BLaER1 treated with 17β-estradiol and CSF1 and Interleukin-3, amounts not matched to agents 10 nM and 100 nM (cell line): Measurements from ENCODE around the gene FNTB.

Experiments used
- H3K27ac ChIP-seq, 11 experiments: shearing (Covaris generic); formaldehyde crosslinking; 2 replicates each; pipeline ENCODE4 v1.8.1; 2022
- H3K27me3 ChIP-seq, 11 experiments: shearing (Covaris generic); formaldehyde crosslinking; 2 replicates each; pipeline ENCODE4 v1.8.1; 2022
- H3K36me3 ChIP-seq, 11 experiments: shearing (Covaris generic); formaldehyde crosslinking; 2 replicates each; pipeline ENCODE4 v1.8.1; 2022
- H3K4me1 ChIP-seq, 10 experiments: shearing (Covaris generic); formaldehyde crosslinking; 2 replicates each; pipeline ENCODE4 v1.8.1; 2022
- H3K4me2 ChIP-seq, 11 experiments: shearing (Covaris generic); formaldehyde crosslinking; 2 replicates each; pipeline ENCODE4 v1.8.1; 2022
- H3K4me3 ChIP-seq, 10 experiments: shearing (Covaris generic); formaldehyde crosslinking; 2 replicates each; pipeline ENCODE4 v1.8.1; 2022
- H3K9ac ChIP-seq, 11 experiments: shearing (Covaris generic); formaldehyde crosslinking; 2 replicates each; pipeline ENCODE4 v1.8.1; 2022
- H3K9me3 ChIP-seq, 11 experiments: shearing (Covaris generic); formaldehyde crosslinking; replicated peaks in 1 of 11; 2 replicates each; pipeline ENCODE4 v1.8.1; 2022
- H4K20me1 ChIP-seq, 11 experiments: shearing (Covaris generic); formaldehyde crosslinking; 2 replicates each; pipeline ENCODE4 v1.8.1; 2022
- Cebpa-rat ChIP-seq, 11 experiments: shearing (Covaris generic); IDR thresholded peaks; 2 replicates each; pipeline ENCODE4 v1.8.1; 2022

The FNTB gene

DNA sequence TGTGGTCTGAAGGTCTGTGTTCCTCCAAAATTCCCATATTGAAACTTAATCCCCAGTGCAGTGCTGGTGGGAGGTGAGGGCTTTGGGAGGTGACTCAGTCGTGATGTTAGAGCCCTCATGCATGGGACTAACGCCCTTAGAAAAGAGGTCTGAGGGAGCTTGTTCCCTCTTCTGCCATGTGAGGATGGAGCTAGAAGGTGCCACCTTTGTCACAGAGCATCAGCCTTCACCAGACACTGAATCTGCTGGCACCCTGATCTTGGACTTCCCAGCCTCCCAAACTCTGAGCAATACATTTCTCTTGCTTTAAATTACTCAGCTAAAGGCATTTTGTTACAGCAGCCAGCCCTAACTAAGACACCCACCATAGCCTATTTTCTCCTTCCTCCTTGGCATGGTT, 28.5 kb upstream of the FNTB start:
- no peak for TF ChIP-seq Cebpa-rat (IDR thresholded peaks at IDR 0.05)
- Histone ChIP-seq H3K27ac (no peak overlapping the region), H3K36me3 (peaks cover 0 to 40% (median 16%) of the 10 kb centered on the region in 11 experiments; a peak in 11 of 22 replicates)

DNA sequence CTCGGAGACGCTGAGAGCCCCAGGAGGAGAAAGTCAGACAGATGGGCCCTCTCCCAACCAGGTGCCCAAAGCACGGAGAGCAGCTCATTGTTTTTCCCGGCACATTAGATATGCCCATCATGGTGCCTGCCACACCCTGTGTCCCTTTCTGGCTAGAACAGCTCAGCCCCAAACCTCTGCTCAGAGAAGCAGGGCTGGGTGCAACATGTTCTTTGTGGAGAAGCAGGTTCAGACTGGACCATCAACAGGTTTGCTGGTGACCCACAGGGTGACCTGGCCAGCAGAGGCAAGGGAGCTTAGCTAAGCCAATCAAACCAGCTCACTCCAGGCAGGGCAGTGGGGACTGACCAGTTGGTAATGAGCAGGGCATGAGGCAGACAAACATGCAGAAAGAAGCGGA, 28.0 kb upstream of the FNTB start:
- no peak overlapping the region for H3K4me2 ChIP-seq
- no peak for TF ChIP-seq Cebpa-rat (IDR thresholded peaks at IDR 0.05)
- no peak overlapping the region for H3K27ac ChIP-seq
- no peaks in the 10 kb centered on the region for H3K27me3 ChIP-seq
- H3K36me3 ChIP-seq = peaks cover 0 to 40% (median 16%) of the 10 kb centered on the region in 11 experiments; a peak in 12 of 22 replicates
- peaks cover 6 to 44% (median 25%) of the 10 kb centered on the region in 10 experiments; a peak in 19 of 20 replicates for H3K4me1 ChIP-seq
- peaks cover 0 to 22% (median 6%) of the 10 kb centered on the region in 11 experiments; a peak in 6 of 22 replicates for H4K20me1 ChIP-seq
- H3K4me3 ChIP-seq = no peak overlapping the region
- no peaks in the 10 kb centered on the region for H3K9me3 ChIP-seq
- H3K9ac ChIP-seq = no peak overlapping the region

More for the DNA sequence above, 28.5 kb upstream of the FNTB start:
- Histone ChIP-seq H3K4me1 (peaks cover 2 to 44% (median 25%) of the 10 kb centered on the region in 10 experiments; a peak in 19 of 20 replicates), H3K27me3 (no peaks in the 10 kb centered on the region), H4K20me1 (peaks cover 0 to 22% (median 7%) of the 10 kb centered on the region in 11 experiments; a peak in 7 of 22 replicates), H3K9ac (no peak overlapping the region), H3K4me2 (no peak overlapping the region), H3K9me3 (no peaks in the 10 kb centered on the region), H3K4me3 (no peak overlapping the region)

DNA sequence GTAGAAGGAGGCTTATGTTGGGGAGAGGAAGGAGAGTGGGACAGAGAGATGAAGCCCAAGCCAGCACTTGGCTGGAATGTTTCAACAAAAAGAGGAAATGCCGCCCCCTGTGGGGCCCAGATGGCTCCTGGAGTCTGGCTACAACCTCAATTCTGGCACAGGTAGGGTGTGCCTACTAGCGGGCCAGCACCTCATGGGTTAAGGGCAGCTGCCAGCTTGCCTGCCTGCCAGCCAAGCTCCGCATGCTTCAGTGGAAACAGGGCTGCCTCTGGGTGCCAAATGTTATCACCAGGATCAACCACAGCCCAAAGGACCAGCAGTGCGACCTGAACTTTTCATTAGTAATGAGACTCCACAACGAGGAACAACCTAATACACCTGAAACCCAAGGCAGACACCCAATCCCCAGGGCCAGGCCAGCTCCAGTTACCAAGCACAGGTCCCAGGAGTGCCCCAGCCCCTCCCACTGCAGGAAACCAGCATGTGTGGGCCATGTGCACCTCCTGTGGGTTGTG, 25.9 kb upstream of the FNTB start:
- H3K4me2 ChIP-seq = peak overlapping the region in 8 of 11 experiments; percentile 16 to 67 (median 54); a peak in 16 of 22 replicates
- H3K4me3 ChIP-seq = no peak overlapping the region
- no peak overlapping the region for H3K27ac ChIP-seq
- peaks cover 16 to 48% (median 32%) of the 10 kb centered on the region in 10 experiments for H3K4me1 ChIP-seq
- no peak overlapping the region for H3K9ac ChIP-seq
- no peak for TF ChIP-seq Cebpa-rat (IDR thresholded peaks at IDR 0.05)
- no peaks in the 10 kb centered on the region for H3K9me3 ChIP-seq
- no peaks in the 10 kb centered on the region for H3K27me3 ChIP-seq
- H3K36me3 ChIP-seq = peaks cover 0 to 25% (median 9%) of the 10 kb centered on the region in 11 experiments; a peak in 10 of 22 replicates
- peaks cover 0 to 27% (median 5%) of the 10 kb centered on the region in 11 experiments; a peak in 3 of 22 replicates for H4K20me1 ChIP-seq

- H4K20me1 ChIP-seq = peaks cover 0 to 22% (median 5%) of the 10 kb centered on the region in 11 experiments; a peak in 4 of 22 replicates
- H3K27ac ChIP-seq = no peak overlapping the region
- no peak overlapping the region for H3K4me3 ChIP-seq
- peak overlapping the region in 10 of 11 experiments; percentile 14 to 42 (median 26); a peak in 13 of 22 replicates for H3K4me2 ChIP-seq
- H3K9ac ChIP-seq = no peak overlapping the region
- H3K27me3 ChIP-seq = no peaks in the 10 kb centered on the region
- H3K9me3 ChIP-seq = no peaks in the 10 kb centered on the region
- H3K4me1 ChIP-seq = peaks cover 20 to 76% (median 56%) of the 10 kb centered on the region in 10 experiments
- H3K36me3 ChIP-seq = peaks cover 0 to 4% (median 3%) of the 10 kb centered on the region in 11 experiments; a peak in 3 of 22 replicates
- no peak for TF ChIP-seq Cebpa-rat (IDR thresholded peaks at IDR 0.05)
These were observed 23.1 kb upstream of the FNTB start for GRCh38 chr14:64963611-64964010.

GRCh38 chr14:64965356-64966000, 21.2 kb upstream of the FNTB start:
- Histone ChIP-seq H3K9ac (peak overlapping the region in 6 of 11 experiments; percentile 22 to 53 (median 39); a peak in 9 of 22 replicates), H3K9me3 (no peaks in the 10 kb centered on the region), H3K4me1 (peaks cover 26 to 86% (median 73%) of the 10 kb centered on the region in 10 experiments), H3K4me3 (no peak overlapping the region), H4K20me1 (peaks cover 0 to 23% (median 6%) of the 10 kb centered on the region in 11 experiments; a peak in 6 of 22 replicates), H3K27me3 (no peaks in the 10 kb centered on the region), H3K27ac (peak overlapping the region in 8 of 11 experiments; percentile 14 to 62 (median 37); a peak in 10 of 22 replicates), H3K36me3 (peaks cover 0 to 4% (median 0%) of the 10 kb centered on the region in 11 experiments; a peak in 3 of 22 replicates), H3K4me2 (peak overlapping the region; percentile 61 to 82 (median 74))
- no peak for TF ChIP-seq Cebpa-rat (IDR thresholded peaks at IDR 0.05)

GRCh38 chr14:64966976-64967375, 19.7 kb upstream of the FNTB start:
- H3K9ac ChIP-seq = no peak overlapping the region
- peak overlapping the region in 4 of 11 experiments; percentile 25 to 97 (median 90); a peak in 5 of 22 replicates for H3K4me2 ChIP-seq
- TF ChIP-seq Cebpa-rat (IDR thresholded peaks at IDR 0.05) = no peak
- peak overlapping the region in 2 of 11 experiments; percentile 10 to 38; a peak in 2 of 22 replicates for H3K27ac ChIP-seq
- H4K20me1 ChIP-seq = peaks cover 0 to 25% (median 12%) of the 10 kb centered on the region in 11 experiments; a peak in 9 of 22 replicates
- no peak overlapping the region for H3K4me3 ChIP-seq
- peaks cover 34 to 85% (median 74%) of the 10 kb centered on the region in 10 experiments for H3K4me1 ChIP-seq
- H3K27me3 ChIP-seq = 0 out of 22 replicates have a peak, but pooled peaks cover 0 to 8% (median 0%) of the 10 kb centered on the region in 11 experiments
- peaks cover 0 to 4% (median 0%) of the 10 kb centered on the region in 11 experiments; a peak in 3 of 22 replicates for H3K36me3 ChIP-seq
- no peaks in the 10 kb centered on the region for H3K9me3 ChIP-seq

DNA sequence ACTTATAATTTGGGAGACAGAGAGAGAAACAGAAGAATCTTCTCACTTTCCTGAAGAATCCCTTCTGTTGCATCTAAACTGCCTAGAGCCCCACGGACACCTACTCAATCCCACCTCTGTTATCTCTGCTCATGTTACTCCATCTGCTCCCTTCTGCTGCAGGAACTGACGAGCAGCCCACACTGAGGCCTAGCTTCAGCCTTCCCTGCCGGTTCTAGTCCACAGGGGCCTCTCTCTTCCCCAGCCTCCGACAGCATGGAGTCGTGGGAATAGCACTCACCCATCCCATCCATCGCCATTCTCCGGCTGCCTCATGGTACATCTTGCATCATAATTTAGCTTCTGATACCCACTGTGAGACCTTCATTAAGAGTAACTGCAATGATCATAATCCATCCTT, 18.5 kb upstream of the FNTB start:
- peak overlapping the region in 5 of 11 experiments; percentile 5 to 42 (median 29); a peak in 6 of 22 replicates for H3K27ac ChIP-seq
- H3K36me3 ChIP-seq = peaks cover 0 to 4% (median 0%) of the 10 kb centered on the region in 11 experiments; a peak in 3 of 22 replicates
- H3K9me3 ChIP-seq = no peaks in the 10 kb centered on the region
- TF ChIP-seq Cebpa-rat (IDR thresholded peaks at IDR 0.05) = no peak
- H3K27me3 ChIP-seq = 0 out of 22 replicates have a peak, but pooled peaks cover 0 to 8% (median 0%) of the 10 kb centered on the region in 11 experiments
- 0 out of 22 replicates have a peak overlapping the region, but pooled peaks of 3 of the 11 experiments have one; percentile 4 to 18 (median 16) for H3K9ac ChIP-seq
- H3K4me2 ChIP-seq = peak overlapping the region in 9 of 11 experiments; percentile 82 to 98 (median 97); a peak in 15 of 22 replicates
- H4K20me1 ChIP-seq = peaks cover 0 to 25% (median 12%) of the 10 kb centered on the region in 11 experiments; a peak in 9 of 22 replicates
- peaks cover 31 to 83% (median 74%) of the 10 kb centered on the region in 10 experiments for H3K4me1 ChIP-seq
- no peak overlapping the region for H3K4me3 ChIP-seq

DNA sequence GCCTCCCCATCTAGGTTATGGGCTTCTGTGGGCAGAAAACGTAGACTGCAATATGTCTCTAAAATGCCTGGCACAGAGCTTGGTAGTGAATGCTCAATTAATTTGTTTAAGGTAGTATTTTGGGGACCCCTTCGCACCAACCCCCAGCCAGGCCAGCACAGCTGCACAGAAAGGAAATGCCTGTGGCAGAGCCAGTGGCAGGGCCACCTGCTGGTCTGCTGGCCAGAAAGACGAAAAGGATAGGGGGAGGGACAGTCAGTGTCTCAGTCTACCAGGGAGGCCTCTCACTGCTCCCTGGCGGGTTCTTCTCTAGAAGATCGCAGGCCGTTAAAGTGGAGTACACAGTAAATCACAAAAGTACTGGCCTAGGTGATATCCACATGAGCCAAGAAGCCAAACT, 18.0 kb upstream of the FNTB start:
- Histone ChIP-seq H3K36me3 (peaks cover 0 to 3% (median 0%) of the 10 kb centered on the region in 11 experiments; a peak in 2 of 22 replicates), H3K27me3 (0 out of 22 replicates have a peak, but pooled peaks cover 0 to 8% (median 0%) of the 10 kb centered on the region in 11 experiments), H4K20me1 (peaks cover 0 to 25% (median 12%) of the 10 kb centered on the region in 11 experiments; a peak in 9 of 22 replicates), H3K27ac (peak overlapping the region in 4 of 11 experiments; percentile 5 to 42 (median 30); a peak in 6 of 22 replicates), H3K4me3 (no peak overlapping the region), H3K4me2 (peak overlapping the region in 9 of 11 experiments; percentile 82 to 98 (median 97); a peak in 19 of 22 replicates), H3K4me1 (peaks cover 27 to 78% (median 69%) of the 10 kb centered on the region in 10 experiments), H3K9me3 (no peaks in the 10 kb centered on the region), H3K9ac (peak overlapping the region in 5 of 11 experiments; percentile 4 to 58 (median 18); a peak in 4 of 22 replicates)
- no peak for TF ChIP-seq Cebpa-rat (IDR thresholded peaks at IDR 0.05)
